Measurements from ENCODE around the gene DCDC1. TPM values are rescaled to one million over a fixed set of nuclear protein-coding genes. Genes with fewer than 3 reads are reported as not detected.

DCDC1 gene
- total RNA-seq, 1 experiment from 2014 or later: 1.5 TPM

GRCh38 chr11:30902929-30903328 lies 466.6 kb downstream of the DCDC1 start:
- H3K36me3 ChIP-seq (ENCODE audit: control insufficient read depth in 1 of 2, insufficient read depth in 2 of 2, low read length in 2 of 2): no peaks in the 10 kb centered on the region
- intact Hi-C loops (cut with micrococcal nuclease): no loop called here
- no peak overlapping the region for H3K9ac ChIP-seq (ENCODE audit: low read length)
- 0 out of 2 replicates have a peak, but pooled peaks cover 12% of the 10 kb centered on the region for H3K27me3 ChIP-seq (ENCODE audit: insufficient read depth, low read length)
- H3K9me2 ChIP-seq (ENCODE audit: insufficient read depth): no peaks in the 10 kb centered on the region
- H3K9me3 ChIP-seq (ENCODE audit: control insufficient read depth in 1 of 2, insufficient read depth in 1 of 2, low read depth in 1 of 2, low read length in 2 of 2): no peaks in the 10 kb centered on the region
- H3K4me2 ChIP-seq (ENCODE audit: low read length): no peak overlapping the region
- no peak overlapping the region for H2AFZ ChIP-seq (ENCODE audit: low read depth, low read length, poor library complexity, severe bottlenecking)
- H3K27ac ChIP-seq (ENCODE audit: low read depth, low read length): no peak overlapping the region
- POLR2A ChIA-PET: no interaction called here
- no peaks in the 10 kb centered on the region for H3K4me1 ChIP-seq (ENCODE audit: control insufficient read depth in 1 of 2, insufficient read depth in 2 of 2, low read length in 2 of 2)
- no peak for ATAC-seq
- no peaks in the 10 kb centered on the region for H4K20me1 ChIP-seq (ENCODE audit: insufficient read depth)
- CTCF ChIA-PET: no interaction called here
- RAD21 ChIA-PET (ENCODE audit: low non-redundant PET in 1 of 2, low total read pairs in 2 of 2, uncharacterized antibody in 2 of 2, unreplicated experiment in 2 of 2): no interaction called here
- H3K4me3 ChIP-seq (replicated peaks in 1 of 2; ENCODE audit: low read depth in 1 of 2, low read length in 2 of 2): no peak overlapping the region
- H3K79me2 ChIP-seq (ENCODE audit: insufficient read depth, low read length): no peaks in the 10 kb centered on the region
- no peak for DNase-seq (ENCODE audit: low read depth, low spot score)
- no peak for TF ChIP-seq SRF (IDR thresholded peaks at IDR 0.05; ENCODE audit: low read depth)
- no TSS peak for BruUV-seq (replicated peaks)

- POLR2A ChIA-PET: no interaction called here
Measured at GRCh38 chr11:30895046-30895445, 474.5 kb downstream of the DCDC1 start.

More at GRCh38 chr11:30895046-30895445, 474.5 kb downstream of the DCDC1 start:
- H3K36me3 ChIP-seq (ENCODE audit: control insufficient read depth in 1 of 2, insufficient read depth in 2 of 2, low read length in 2 of 2): no peaks in the 10 kb centered on the region
- no peaks in the 10 kb centered on the region for H3K79me2 ChIP-seq (ENCODE audit: insufficient read depth, low read length)
- ChIA-PET CTCF (no interaction called here), RAD21 (ENCODE audit: low non-redundant PET in 1 of 2, low total read pairs in 2 of 2, uncharacterized antibody in 2 of 2, unreplicated experiment in 2 of 2) (no interaction called here)
- H3K4me1 ChIP-seq (ENCODE audit: control insufficient read depth in 1 of 2, insufficient read depth in 2 of 2, low read length in 2 of 2): no peaks in the 10 kb centered on the region
- H4K20me1 ChIP-seq (ENCODE audit: insufficient read depth): no peaks in the 10 kb centered on the region
- intact Hi-C loops (cut with micrococcal nuclease): no loop called here
- H3K9me3 ChIP-seq (ENCODE audit: control insufficient read depth in 1 of 2, insufficient read depth in 1 of 2, low read depth in 1 of 2, low read length in 2 of 2): no peaks in the 10 kb centered on the region
- TF ChIP-seq JUND (IDR thresholded peaks at IDR 0.05) (no peak), ZFX (IDR thresholded peaks at IDR 0.05) (no peak), FOSL1 (IDR thresholded peaks at IDR 0.05; ENCODE audit: low read depth) (no peak), ELF1 (IDR thresholded peaks at IDR 0.05; ENCODE audit: borderline replicate concordance, low read depth) (no peak), CTCF (IDR thresholded peaks at IDR 0.05 in 2 of 3, conservative IDR thresholded peaks at IDR 0.05 in 1 of 3; ENCODE audit: borderline replicate concordance in 1 of 3, insufficient read depth in 1 of 3, low read depth in 2 of 3, low read length in 2 of 3) (no peak), RAD21 (IDR thresholded peaks at IDR 0.05; ENCODE audit: low read depth) (no peak), SIN3A (IDR thresholded peaks at IDR 0.05; ENCODE audit: low read depth) (no peak), ATF3 (IDR thresholded peaks at IDR 0.05) (no peak), SRF (IDR thresholded peaks at IDR 0.05; ENCODE audit: low read depth) (no peak), TCF7L2 (IDR thresholded peaks at IDR 0.05; ENCODE audit: borderline replicate concordance, extremely low read depth, insufficient read depth, insufficient read length) (no peak), EZH2phosphoT487 (IDR thresholded peaks at IDR 0.05; ENCODE audit: borderline replicate concordance) (no peak), MAX (IDR thresholded peaks at IDR 0.05) (no peak), POLR2AphosphoS5 (IDR thresholded peaks at IDR 0.05; ENCODE audit: low read depth, low read length) (no peak), YY1 (IDR thresholded peaks at IDR 0.05; ENCODE audit: extremely low read depth, insufficient replicate concordance, low read depth, low read length) (no peak), CBX3 (IDR thresholded peaks at IDR 0.05; ENCODE audit: low read depth) (no peak), REST (IDR thresholded peaks at IDR 0.05; ENCODE audit: low read depth) (no peak), ZNF274 (IDR thresholded peaks at IDR 0.05; ENCODE audit: low read depth, low read length) (no peak)
- DNase-seq (ENCODE audit: low read depth, low spot score) (no peak), ATAC-seq (no peak)
- H3K9me2 ChIP-seq (ENCODE audit: insufficient read depth): no peaks in the 10 kb centered on the region
- H3K4me2 ChIP-seq (ENCODE audit: low read length): no peak overlapping the region
- H3K27me3 ChIP-seq (ENCODE audit: insufficient read depth, low read length): peaks cover 18% of the 10 kb centered on the region; the same call in 1 of the 2 replicates
- H2AFZ ChIP-seq (ENCODE audit: low read depth, low read length, poor library complexity, severe bottlenecking): no peak overlapping the region
- H3K9ac ChIP-seq (ENCODE audit: low read length): no peak overlapping the region
- no peak overlapping the region for H3K27ac ChIP-seq (ENCODE audit: low read depth, low read length)
- BruUV-seq (replicated peaks): no TSS peak
- H3K4me3 ChIP-seq (replicated peaks in 1 of 2; ENCODE audit: low read depth in 1 of 2, low read length in 2 of 2): no peak overlapping the region

All from HCT116 (cell line).